NOMO-1 treated with dmso at 0.1 percent for 144 hours (cell line): Measurements from ENCODE around the gene ARPC4.
"Not testable (repeated sequence)": the region's sequence is repeated elsewhere in the genome, so short reads cannot be mapped to it uniquely, and the experiment has no call there.

ENCODE experiments used
- DNase-seq: peaks from one replicate; lab custom pipeline; 2025; ENCODE audit not compliant: unreplicated experiment; lab: John Stamatoyannopoulos, UW

The ARPC4 gene

GRCh38 chr3:9851926-9852325 is 59.0 kb downstream of the ARPC4 start:
- DNase-seq: not testable (repeated sequence)

- no peak for DNase-seq
Measured at GRCh38 chr3:9852528-9852927, 59.6 kb downstream of the ARPC4 start.

GRCh38 chr3:9854291-9854940 is 61.5 kb downstream of the ARPC4 start:
- DNase-seq: not testable (repeated sequence)

GRCh38 chr3:9855594-9855993 is 62.7 kb downstream of the ARPC4 start:
- DNase-seq: no peak
